ENCODE results near the gene INPP5B. TPM values are rescaled to one million over a fixed set of nuclear protein-coding genes. Genes with fewer than 3 reads are reported as not detected.

The INPP5B gene
- 10 to 100 TPM in 3 of 4 donors, 1 to 10 TPM in 1; 6.2 to 20.4 (median 13.7) TPM for total RNA-seq

DNA sequence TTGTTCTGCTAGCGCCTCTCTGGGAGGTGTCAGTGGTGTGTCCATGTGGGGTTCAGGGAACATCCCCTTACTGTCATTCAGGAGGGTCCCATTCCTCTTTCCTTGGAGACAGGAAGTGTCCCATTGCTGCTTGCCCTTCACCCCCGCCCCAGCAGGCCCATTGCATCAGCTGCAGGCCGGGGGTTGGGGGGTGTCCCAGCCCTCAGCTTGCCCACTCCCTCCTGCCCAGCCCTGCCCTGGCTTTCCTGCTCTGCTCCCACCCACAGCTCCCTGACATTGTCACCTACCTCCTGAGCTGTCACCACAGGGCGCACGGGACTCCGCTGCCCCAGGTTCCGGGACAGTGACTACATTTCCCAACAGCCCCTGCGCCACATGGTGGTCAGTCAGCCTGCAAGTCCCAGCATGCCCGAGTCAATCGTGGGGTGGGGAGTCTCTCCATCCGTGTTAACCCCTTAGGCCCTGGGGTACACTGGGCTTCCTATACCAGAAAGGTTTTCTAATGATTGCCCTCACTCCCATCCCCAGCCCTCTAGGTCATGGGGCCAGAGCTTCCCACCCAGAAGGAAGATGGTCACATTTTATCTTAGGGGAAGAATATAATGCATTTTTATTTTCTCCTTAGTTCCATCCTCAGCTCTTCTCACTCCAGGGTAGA, at the start of gene INPP5B:
Gene INPP5B (minus strand): TSS at position 351 of the 658 bp plus-strand sequence. CDS start 745 bp downstream, outside the sequence.
- peak within 1 kb of the TSS; percentile 68 to 95 (median 88) for H3K27ac ChIP-seq
- DNase-seq, result peak; percentile 45
- TF ChIP-seq, protein P1, sequence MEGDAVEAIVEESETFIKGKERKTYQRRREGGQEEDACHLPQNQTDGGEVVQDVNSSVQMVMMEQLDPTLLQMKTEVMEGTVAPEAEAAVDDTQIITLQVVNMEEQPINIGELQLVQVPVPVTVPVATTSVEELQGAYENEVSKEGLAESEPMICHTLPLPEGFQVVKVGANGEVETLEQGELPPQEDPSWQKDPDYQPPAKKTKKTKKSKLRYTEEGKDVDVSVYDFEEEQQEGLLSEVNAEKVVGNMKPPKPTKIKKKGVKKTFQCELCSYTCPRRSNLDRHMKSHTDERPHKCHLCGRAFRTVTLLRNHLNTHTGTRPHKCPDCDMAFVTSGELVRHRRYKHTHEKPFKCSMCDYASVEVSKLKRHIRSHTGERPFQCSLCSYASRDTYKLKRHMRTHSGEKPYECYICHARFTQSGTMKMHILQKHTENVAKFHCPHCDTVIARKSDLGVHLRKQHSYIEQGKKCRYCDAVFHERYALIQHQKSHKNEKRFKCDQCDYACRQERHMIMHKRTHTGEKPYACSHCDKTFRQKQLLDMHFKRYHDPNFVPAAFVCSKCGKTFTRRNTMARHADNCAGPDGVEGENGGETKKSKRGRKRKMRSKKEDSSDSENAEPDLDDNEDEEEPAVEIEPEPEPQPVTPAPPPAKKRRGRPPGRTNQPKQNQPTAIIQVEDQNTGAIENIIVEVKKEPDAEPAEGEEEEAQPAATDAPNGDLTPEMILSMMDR (IDR thresholded peaks at IDR 0.05), result peak in 1 of 6 experiments; percentile 27
- TF ChIP-seq POLR2A (IDR thresholded peaks at IDR 0.05), result peak in 1 of 4 donors; percentile 36
- H3K4me1 ChIP-seq, result peaks cover 3 to 28% (median 6%) of the 10 kb centered on the region in 3 donors
- no peaks in the 10 kb centered on the region for H3K27me3 ChIP-seq
- 28 to 36% methylated on average over 7 to 10 of the region's 11 CpGs for WGBS, 2 donors
- intact Hi-C loops (cut with DNase I), result no loop called here
- H3K4me3 ChIP-seq, result peak within 1 kb of the TSS; percentile 33 to 75 (median 61)
- no peaks in the 10 kb centered on the region for H3K9me3 ChIP-seq
- H3K36me3 ChIP-seq, result peaks cover 0 to 21% (median 0%) of the 10 kb centered on the region in 3 donors

DNA sequence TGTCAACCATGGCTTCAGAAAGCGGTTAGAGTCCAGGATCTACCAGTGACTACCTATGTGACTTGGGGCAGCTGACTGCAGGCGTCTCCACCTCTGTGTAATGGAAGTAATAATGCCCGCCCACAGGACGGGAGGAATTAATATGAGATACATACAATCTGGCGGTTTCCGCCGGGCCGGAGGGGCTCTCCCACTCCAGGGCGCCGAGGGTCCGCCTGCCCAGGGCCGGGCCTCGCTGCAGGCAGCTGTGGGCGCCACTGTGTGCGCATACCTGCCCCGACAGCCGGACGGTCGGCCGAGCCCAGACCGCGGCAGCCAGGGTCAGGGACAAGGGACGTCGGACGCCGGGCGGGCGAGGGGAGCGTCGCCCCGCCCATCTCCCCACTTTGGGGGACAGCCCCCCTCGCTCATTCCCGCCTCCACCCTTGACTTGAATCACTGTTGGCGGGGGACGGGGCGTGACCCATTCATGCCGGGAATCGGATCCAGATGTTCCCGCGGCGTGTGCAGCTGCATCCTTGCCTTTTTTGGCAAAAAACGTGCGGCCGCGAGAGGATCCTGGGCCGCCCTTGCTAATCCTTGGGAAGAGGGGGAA, 49.0 kb upstream of the INPP5B start:
- H3K9me3 ChIP-seq, result no peaks in the 10 kb centered on the region
- peak; percentile 32 for DNase-seq
- intact Hi-C loops (cut with DNase I), result no loop called here
- H3K27me3 ChIP-seq, result no peaks in the 10 kb centered on the region
- H3K4me3 ChIP-seq, result peak overlapping the region; percentile 48 to 72 (median 60)
- WGBS, 2 donors, result 1 to 10% methylated on average over 22 to 40 of the region's 46 CpGs
- TF ChIP-seq, protein P1 (IDR thresholded peaks at IDR 0.05), result no peak
- TF ChIP-seq POLR2A (IDR thresholded peaks at IDR 0.05), result peak in 1 of 4 donors; percentile 50
- H3K36me3 ChIP-seq, result peaks cover 0 to 25% (median 0%) of the 10 kb centered on the region in 3 donors
- peaks cover 28 to 64% (median 46%) of the 10 kb centered on the region in 3 donors for H3K4me1 ChIP-seq
- H3K27ac ChIP-seq, result peak overlapping the region; percentile 83 to 92 (median 90)

DNA sequence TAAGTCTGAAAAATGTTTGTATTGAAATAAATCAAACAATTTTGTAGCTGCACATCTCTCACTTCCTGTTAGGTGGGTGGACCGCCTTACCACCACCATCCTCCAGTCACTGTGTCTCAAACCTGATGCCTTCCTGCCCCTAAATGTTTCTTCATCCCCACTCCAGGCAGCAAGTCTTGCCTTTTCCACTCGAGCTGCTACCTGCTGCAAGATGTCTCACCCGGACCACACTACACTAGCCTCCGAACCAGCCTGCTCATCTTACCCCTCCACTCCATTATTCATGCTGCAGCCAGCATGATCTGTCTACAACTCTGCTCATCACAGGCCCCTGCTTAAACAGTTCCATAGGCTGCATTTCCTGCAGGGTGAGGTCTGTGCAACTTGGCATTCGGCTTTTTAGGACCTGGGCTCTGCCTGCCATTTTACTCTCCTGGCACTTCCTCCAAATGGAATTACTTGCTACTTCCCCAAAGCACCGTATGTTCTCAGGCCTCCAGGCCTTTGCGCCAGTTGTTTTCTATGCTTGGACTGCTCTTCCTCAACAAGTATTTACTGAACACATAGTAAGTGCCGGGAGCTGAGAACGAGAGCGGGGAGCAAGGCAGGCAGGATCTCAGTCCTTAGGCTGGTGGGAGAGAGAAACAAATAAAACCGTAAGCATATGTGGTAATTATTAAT, 48.2 kb upstream of the INPP5B start:
- H3K27me3 ChIP-seq, result no peaks in the 10 kb centered on the region
- peaks cover 0 to 25% (median 0%) of the 10 kb centered on the region in 3 donors for H3K36me3 ChIP-seq
- peak overlapping the region; percentile 83 to 92 (median 90) for H3K27ac ChIP-seq
- peak overlapping the region; percentile 48 to 72 (median 60) for H3K4me3 ChIP-seq
- intact Hi-C loops (cut with DNase I), result no loop called here
- 35 to 56% methylated on average over 9 to 11 of the region's 11 CpGs for WGBS, 2 donors
- TF ChIP-seq, protein P1 (IDR thresholded peaks at IDR 0.05), result no peak
- TF ChIP-seq POLR2A (IDR thresholded peaks at IDR 0.05), result no peak
- H3K9me3 ChIP-seq, result no peaks in the 10 kb centered on the region
- no peak for DNase-seq
- peaks cover 20 to 62% (median 42%) of the 10 kb centered on the region in 3 donors for H3K4me1 ChIP-seq

DNA sequence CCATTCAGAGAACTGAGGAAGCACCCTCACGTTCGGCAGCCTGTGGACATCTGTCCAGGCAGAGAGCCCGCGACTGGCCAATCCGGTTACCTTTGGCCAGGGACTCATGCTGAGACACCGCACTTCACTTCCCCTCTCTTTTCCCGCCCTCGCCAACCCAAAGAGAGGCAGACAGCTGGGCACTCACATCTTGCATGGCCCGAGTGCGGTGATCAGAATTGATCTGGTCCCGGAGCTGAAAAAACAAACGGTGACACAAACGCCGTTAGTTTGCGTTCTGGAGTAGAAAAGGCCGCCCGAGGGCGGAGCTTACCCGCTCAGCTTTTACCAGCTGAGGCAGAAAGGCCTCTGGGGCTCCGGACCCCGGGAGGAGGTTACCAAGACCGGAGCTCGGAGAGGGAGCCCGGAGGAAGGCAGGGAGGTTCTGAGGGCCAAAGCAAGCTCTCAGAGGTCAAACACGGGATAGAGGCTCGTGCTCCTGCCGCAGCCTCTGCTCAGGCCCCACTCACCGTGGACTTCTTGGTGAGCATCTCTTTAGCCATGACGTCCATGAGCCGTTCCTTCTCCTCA, 42.6 kb upstream of the INPP5B start:
- WGBS, 2 donors, result 0 to 1% methylated on average over 9 to 23 of the region's 30 CpGs
- Histone ChIP-seq H3K4me3 (peak overlapping the region; percentile 72 to 98 (median 80)), H3K27me3 (no peaks in the 10 kb centered on the region), H3K9me3 (no peaks in the 10 kb centered on the region), H3K4me1 (peaks cover 9 to 30% (median 14%) of the 10 kb centered on the region in 3 donors), H3K36me3 (peaks cover 11 to 35% (median 17%) of the 10 kb centered on the region in 3 donors), H3K27ac (peak overlapping the region; percentile 69 to 87 (median 78))
- TF ChIP-seq, protein P1 (IDR thresholded peaks at IDR 0.05), result no peak
- no peak for TF ChIP-seq POLR2A (IDR thresholded peaks at IDR 0.05)
- no peak for DNase-seq
- intact Hi-C loops (cut with DNase I), result no loop called here
